Stimulated activated CD4-positive, alpha-beta T cell treated with anti-CD3 and anti-CD28 coated beads, Interleukin-4, amount 100 ng/mL, for 48 hours (primary cell): ENCODE measurements around the gene ATN1.
A peak's percentile ranks its signal among the peaks of the same experiment; 100 is the strongest.
"Not testable (repeated sequence)": the region's sequence is repeated elsewhere in the genome, so short reads cannot be mapped to it uniquely, and the experiment has no call there.

Experiments used
- DNase-seq, 2 donors: peaks; one replicate each; pipeline ENCODE4 v3.0.0-alpha.2; 2020; ENCODE audit warnings: low read depth in 2 of 2

ATN1 gene

GRCh38 chr12:6903722-6904121 is 24.0 kb upstream of the ATN1 start:
- no peak for DNase-seq

GRCh38 chr12:6904280-6905276 is 23.2 kb upstream of the ATN1 start, which contains the start of gene LRRC23:
TSS of gene LRRC23 (plus strand) at chr12:6904822. CDS start at chr12:6905634, 812 bp downstream.
- peak; percentile 96 to 97 for DNase-seq

GRCh38 chr12:6905414-6906040 is 22.2 kb upstream of the ATN1 start:
- no peak for DNase-seq

GRCh38 chr12:6908141-6908540 is 19.6 kb upstream of the ATN1 start:
- DNase-seq: not testable (repeated sequence)

- DNase-seq: no peak
These were observed 18.2 kb upstream of the ATN1 start for GRCh38 chr12:6909421-6910145.

- DNase-seq: no peak
These were observed 15.4 kb upstream of the ATN1 start for GRCh38 chr12:6912164-6912935.

GRCh38 chr12:6914246-6914946 is 13.4 kb upstream of the ATN1 start, which contains the start of gene ENO2:
TSS of gene ENO2 (plus strand) at chr12:6914580. CDS start at chr12:6915833, 1,253 bp downstream.
- peak; percentile 68 to 78 for DNase-seq

GRCh38 chr12:6914947-6915788 is 12.6 kb upstream of the ATN1 start:
- no peak for DNase-seq

- DNase-seq: no peak
These were observed 11.9 kb upstream of the ATN1 start for GRCh38 chr12:6915789-6916285.

GRCh38 chr12:6916426-6917200 is 11.1 kb upstream of the ATN1 start:
- no peak for DNase-seq

- no peak for DNase-seq
These were observed 10.1 kb upstream of the ATN1 start for GRCh38 chr12:6917491-6918231.

GRCh38 chr12:6919588-6919987 is 8.2 kb upstream of the ATN1 start:
- no peak for DNase-seq

GRCh38 chr12:6921539-6921938 is 6.2 kb upstream of the ATN1 start:
- no peak for DNase-seq

- DNase-seq: no peak
These were observed 5.5 kb upstream of the ATN1 start for GRCh38 chr12:6921996-6922946.

GRCh38 chr12:6923003-6923732 is 4.6 kb upstream of the ATN1 start:
- DNase-seq: no peak

GRCh38 chr12:6923851-6924250 is 3.9 kb upstream of the ATN1 start:
- no peak for DNase-seq
